HG02798 (cell line): ENCODE data around the gene CTU2.

ENCODE experiments used
- ATAC-seq: cut with Tn5 transposase; IDR thresholded peaks from one replicate; pipeline ENCODE4 v1.9.1; 2021; ENCODE audit warnings: mild to moderate bottlenecking; ENCODE audit not compliant: unreplicated experiment, poor library complexity

Gene CTU2

DNA sequence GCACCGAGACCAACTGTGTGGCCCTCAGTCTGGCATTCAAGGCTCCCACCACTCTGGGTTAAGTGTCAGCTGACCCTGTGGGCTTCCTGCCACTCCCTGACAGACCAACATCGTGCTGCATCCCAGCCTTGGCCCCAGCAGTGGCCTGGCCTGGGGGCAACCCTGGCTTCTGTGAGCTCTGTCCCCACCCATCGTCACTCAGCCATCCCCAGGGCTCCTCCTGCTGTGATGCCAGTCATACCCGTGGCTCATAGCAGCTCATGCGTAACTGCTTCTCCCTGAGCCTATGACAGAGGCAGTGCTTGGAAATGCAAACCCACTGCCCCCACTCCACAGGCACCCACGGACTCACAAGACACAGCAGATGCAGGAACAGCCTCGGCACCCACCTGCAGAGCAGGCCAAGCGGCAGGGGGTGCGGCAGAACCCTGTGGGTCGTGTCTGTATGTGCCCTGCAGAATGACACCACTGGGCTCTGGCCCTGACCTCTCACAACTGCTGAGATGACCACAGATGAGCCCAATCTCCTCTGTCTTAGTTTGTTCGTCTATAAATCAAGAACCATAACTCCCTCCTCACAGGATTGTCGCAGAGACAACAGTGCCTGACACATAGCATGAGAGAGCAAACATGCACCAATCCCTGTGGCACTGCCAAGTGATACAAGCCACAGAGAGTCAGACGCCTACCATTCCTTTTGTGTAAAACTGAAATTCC lies 52.1 kb downstream of the CTU2 start:
- ATAC-seq: no peak

DNA sequence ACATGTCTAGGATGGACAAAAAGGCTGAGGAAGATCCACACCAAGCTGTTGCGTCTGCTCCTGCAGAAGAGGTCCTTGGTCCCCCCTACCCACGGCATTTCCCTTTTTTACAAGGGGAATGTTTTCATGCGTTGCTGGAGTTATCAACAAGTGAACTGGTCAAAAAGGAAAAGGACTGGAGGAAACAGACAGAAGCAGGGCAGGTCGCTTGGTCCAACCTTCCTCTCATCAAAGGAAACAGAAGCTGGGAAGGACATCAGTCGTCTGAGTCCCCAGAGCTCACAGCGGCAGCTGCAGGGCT lies 52.6 kb downstream of the CTU2 start:
- ATAC-seq: no peak

DNA sequence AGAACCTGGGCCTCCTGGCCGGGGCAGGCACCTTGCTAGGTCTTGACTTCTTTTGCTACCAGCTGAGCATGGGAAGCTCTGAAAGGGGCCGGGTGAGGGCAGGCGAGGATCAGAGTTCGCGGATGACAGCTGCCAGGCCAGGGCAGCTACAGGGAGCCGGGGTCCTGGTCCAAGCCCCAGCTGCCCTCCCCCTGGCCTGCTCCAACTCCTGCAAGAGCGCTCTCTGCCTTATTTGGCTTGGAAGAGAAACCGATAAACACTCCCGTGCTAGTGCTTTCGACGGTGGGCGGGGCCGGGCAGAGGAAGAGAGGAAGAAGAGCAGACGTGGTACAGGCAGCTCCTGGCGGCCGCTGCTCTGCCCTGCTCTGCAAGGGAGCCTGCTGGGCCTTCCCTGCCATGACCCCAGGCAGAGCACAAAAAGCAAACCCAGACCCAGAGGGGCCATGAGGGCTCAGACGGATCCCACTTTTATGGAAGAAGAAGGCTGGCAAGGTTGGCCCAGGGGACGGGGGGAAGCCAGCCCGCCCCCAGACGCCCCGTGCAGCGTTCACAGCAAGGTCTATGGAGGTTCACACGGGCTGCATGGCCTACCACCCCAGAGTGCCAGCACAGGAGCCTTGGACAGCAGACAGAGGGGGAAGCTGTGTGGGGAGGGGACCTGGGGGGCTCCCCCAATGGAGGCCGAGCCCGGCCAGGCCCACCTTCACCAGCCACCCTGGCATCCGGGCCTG lies 53.1 kb downstream of the CTU2 start:
- no peak for ATAC-seq

DNA sequence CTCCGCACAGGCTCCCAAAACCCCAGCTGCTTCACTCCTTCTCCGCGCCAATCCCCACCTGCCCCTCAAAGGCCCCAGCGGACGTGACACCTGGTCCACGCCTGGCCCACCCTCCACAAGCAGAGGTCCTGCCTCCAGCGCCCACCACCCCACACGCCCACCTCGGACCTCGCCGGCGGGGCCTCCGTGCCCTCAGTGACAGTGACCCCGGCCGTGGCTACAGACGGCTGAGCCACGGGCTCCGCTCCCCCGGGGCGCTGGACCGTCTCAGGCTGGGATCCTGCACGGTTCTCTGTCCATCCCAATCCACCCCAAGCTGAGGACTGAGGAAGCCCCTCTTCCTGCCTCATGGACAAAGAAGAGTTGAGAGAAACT lies 53.7 kb downstream of the CTU2 start:
- ATAC-seq: no peak

DNA sequence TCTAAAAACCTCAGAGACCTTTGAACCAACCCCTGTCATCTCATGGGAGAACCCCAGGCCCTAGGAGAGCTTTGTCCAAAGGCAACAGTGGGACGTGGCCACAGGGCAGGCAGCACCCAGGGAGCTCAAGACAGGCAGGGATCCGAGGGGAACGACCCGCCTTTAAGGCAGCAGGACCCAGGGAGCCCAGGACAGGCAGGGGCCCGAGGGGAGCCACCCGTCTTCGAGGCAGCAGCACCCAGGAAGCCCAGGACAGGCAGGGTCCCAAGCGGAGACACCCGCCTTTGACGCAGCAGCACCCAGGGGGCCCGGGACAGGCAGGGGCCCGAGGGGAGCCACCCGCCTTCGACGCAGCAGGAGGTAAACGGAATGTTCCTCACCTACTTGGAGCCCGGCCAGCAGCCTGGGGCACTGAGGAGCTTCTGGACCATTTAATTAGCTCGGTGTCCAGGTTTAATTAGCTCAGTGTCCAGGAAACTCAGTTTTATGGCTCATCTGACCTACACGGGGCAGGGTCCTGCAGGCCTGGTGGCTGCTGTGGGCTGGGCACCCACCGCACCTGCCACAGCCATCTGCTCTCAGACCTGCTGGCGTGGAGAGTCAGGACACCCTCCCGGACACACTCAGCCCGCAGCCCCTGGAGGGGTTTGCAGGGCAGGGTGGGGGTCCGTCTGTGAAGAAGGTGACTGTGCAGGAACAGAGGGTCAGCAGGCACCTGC lies 54.3 kb downstream of the CTU2 start:
- ATAC-seq: no peak

DNA sequence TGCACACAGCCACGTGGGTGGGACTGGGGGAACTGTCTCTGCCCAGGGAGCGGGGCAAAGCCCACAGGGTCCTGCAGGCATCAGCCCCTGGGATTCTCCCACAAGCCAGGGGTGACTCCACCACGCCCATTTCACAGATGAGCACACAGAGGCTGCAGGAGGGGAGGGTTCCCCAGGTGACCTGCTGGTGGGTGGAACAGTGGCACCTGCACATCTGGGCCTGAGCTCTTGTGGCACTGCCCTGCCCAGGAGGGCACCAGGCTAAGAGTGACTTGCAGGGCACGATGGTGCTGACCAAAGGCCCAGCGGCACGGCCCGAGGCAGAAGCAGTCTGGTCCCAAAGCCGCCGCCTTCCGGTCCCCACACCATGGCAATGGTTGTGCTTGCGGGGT lies 54.8 kb downstream of the CTU2 start:
- ATAC-seq: no peak

DNA sequence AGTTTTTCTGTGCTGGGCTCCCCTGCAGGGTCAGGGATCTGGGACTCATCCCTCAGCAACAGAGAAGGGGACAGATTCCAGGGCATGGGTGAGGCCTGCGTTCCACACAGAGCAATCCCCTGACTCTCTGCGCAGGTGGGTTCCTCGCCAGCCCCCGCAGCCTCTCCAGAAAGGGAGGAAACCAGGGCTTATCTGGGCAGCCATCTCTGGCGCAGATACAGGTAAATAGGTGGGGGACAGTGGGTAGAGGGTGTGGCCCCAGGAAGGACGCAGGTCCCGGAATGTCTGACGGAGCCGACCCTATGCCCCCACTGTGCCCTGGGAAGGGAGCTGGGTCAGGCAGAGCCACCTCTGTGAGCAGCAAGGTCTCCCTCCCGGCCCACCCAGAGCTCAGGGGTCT lies 55.5 kb downstream of the CTU2 start:
- ATAC-seq: no peak

DNA sequence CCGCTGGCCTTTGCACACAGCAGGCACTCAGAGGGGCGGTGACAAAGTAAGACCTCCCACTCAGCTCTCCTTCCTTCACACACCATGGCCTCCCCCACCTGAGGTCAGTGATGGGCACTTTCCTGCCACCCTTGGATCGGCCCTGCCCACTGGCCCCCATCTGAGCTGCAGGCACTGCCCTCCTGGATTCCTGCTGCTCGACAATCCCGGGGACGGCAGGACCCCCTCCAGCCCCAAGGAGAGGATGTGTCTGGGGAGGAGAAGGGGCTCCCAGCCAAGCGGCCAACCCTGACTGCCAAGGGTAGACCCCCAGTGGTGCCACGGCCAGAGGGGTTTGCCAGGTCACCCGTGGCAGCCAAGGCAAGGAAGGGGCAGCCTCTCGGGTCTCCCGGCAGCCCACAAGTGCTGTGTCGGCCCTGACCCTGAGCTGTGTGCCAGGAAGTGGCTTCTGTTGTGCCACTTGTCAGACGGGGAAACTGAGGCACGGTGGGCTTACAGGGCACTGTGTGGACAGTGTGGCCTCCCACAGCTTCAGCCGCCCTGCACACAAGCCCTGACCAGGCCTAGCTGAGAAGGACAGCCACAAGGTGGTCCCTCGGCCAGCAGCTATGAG lies 56.1 kb downstream of the CTU2 start:
- ATAC-seq: no peak

DNA sequence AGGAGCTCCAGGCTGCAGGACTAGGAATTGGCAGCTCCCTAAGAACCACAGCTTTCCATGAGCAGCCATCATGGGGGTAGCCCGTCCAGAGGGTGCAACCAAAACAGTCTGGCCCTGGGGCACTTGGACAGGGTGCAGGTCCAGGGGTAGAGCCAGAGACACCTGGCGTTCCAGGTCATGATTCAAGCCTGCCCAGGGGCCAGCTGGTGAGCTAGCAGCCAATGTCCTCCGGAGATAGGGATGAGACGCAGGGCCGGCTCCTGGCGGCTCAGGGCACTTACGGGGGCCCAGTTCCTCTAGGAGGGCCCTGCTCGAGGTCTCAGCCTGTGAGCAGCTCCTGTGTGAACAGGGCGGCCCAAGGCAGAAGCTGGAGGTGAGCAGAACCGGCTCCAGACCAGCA lies 56.6 kb downstream of the CTU2 start:
- ATAC-seq: no peak

DNA sequence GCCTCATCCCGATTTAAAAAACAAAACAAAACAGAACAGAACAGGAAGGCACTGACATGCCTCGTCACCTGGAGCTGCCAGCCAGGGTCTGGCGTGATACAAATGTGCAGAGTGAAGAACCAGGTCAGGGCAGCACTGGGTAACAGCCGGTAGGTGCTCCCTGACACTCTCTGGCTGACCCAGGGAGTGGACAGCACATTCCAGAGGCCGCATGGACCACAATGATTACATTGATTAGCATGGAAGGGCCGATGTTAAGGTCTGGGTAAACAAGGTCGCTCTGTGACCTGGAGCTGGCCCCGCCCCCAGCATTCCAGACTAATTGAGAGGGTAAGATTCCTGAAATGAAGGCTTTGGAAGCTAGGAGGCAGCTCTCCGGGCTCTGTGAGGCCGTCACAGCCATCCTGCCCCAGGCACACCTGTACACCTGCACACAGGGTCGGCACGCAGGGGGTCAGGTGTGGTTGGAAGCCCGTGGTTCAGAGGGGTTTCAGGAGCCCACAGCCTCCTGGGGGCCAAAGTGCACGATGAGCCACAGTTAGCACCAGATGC lies 57.3 kb downstream of the CTU2 start:
- ATAC-seq: no peak

DNA sequence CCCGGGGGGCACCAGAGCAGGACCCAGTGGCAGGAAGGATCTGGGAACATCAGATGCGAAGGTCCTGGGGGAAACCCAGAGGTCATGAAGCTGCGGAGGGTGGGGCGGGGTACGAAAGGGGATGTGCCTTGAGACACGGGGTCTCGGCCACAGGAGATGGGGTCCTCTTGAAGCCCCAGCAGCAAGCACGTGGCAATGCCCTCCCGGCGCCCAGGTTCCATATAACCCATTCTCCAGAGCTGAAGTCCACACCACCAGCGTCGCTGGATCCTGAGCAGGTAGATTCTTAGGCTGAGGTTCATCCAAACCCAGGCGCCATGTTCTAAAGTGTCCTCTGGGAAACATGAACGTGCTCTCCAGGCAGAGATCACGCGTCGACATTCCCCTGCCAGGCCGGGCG lies 57.8 kb downstream of the CTU2 start:
- ATAC-seq: no peak

DNA sequence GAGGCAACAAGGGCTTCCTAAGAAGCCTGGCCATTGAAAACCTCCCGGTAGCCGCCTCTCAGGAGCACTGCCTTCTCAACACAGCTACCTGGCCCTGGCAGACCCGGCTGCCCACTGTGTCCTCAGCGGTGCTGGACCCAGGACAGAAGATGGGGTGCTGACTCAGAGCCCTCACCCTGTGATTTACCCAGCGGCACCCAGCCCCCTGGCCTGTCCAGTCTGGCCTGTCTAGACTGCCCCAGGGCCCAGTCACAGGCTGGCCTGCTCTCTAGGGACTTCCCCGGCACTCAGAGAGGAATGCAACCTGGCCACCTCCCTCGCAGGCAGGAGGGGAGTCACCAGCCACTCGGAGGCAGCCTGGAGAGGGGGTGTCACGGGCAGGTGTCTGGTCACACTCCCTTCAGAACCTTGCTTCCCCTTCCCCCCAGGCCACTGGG lies 58.6 kb downstream of the CTU2 start:
- no peak for ATAC-seq
